Gastroesophageal sphincter (tissue), 3 donors: Measurements from ENCODE around the gene IKZF2.

Source experiments
- CTCF ChIP-seq, 4 experiments: fragments of 200-600 bp in 2 of 4; fragments of 450-650 bp in 2 of 4; sonication (generic) in 1 of 4; IDR thresholded peaks; one replicate each; pipeline ENCODE4 v1.5.1; 2017 to 2019; ENCODE audit warnings: antibody characterized with exemption in 4 of 4, mild to moderate bottlenecking in 2 of 4, moderate library complexity in 2 of 4
- POLR2AphosphoS5 ChIP-seq: sonication (generic); formaldehyde crosslinking; IDR thresholded peaks from one replicate; pipeline ENCODE4 v1.6.1; 2017; ENCODE audit warnings: antibody characterized with exemption

- TF ChIP-seq CTCF (IDR thresholded peaks at IDR 0.05) (no peak), POLR2AphosphoS5 (no peak)
Measured at GRCh38 chr2:213084261-213084660, 67.2 kb downstream of the IKZF2 start.
